ENCODE results near the gene NANP. TPM values are rescaled to one million over a fixed set of nuclear protein-coding genes. Genes with fewer than 3 reads are reported as not detected.

NANP gene
- polyA plus RNA-seq, 1 donor (not counting 4 experiments of a cell fraction or from before 2014, with no cell fraction given), result 6.6 TPM

- Histone ChIP-seq H3K27me3 (ENCODE audit: control insufficient read depth, extremely low read depth, insufficient read depth, low read length) (no peaks in the 10 kb centered on the region), H3K9me3 (ENCODE audit: control insufficient read depth, low read depth, low read length) (no peaks in the 10 kb centered on the region), H3K4me3 (ENCODE audit: control insufficient read depth in 2 of 3, extremely low read depth in 1 of 3, insufficient read depth in 2 of 3, low read depth in 1 of 3, low read length in 3 of 3) (no peak overlapping the region), H3K79me2 (ENCODE audit: control insufficient read depth, insufficient read depth, low read length) (no peaks in the 10 kb centered on the region), H3K4me1 (ENCODE audit: control insufficient read depth, extremely low read depth, insufficient read depth, low read length) (no peaks in the 10 kb centered on the region), H3K9ac (ENCODE audit: control insufficient read depth, extremely low read depth, insufficient read depth, low read length) (no peak overlapping the region), H3K36me3 (ENCODE audit: control insufficient read depth in 2 of 2, extremely low read depth in 1 of 2, insufficient read depth in 2 of 2, low read length in 2 of 2) (peaks cover 0 to 2% of the 10 kb centered on the region in 2 experiments), H3K9me1 (ENCODE audit: control insufficient read depth, extremely low read depth, insufficient read depth, low read length) (no peaks in the 10 kb centered on the region), H3K4me2 (ENCODE audit: control insufficient read depth, extremely low read depth, insufficient read depth, low read depth, low read length) (no peak overlapping the region), H2AFZ (ENCODE audit: control insufficient read depth, low read length) (no peak overlapping the region), H4K20me1 (ENCODE audit: control insufficient read depth, extremely low read depth, insufficient read depth, low read length) (no peaks in the 10 kb centered on the region), H3K27ac (ENCODE audit: control insufficient read depth, insufficient read depth, low read length) (no peak overlapping the region)
- TF ChIP-seq EZH2 (IDR thresholded peaks at IDR 0.05; ENCODE audit: low read length) (no peak), CTCF (optimal IDR thresholded peaks at IDR 0.05 in 1 of 3, IDR thresholded peaks at IDR 0.05 in 1 of 3, conservative IDR thresholded peaks at IDR 0.05 in 1 of 3; ENCODE audit: extremely low read depth in 1 of 3, insufficient read depth in 2 of 3, low read length in 3 of 3) (no peak)
- FAIRE-seq (no peak), DNase-seq (ENCODE audit: low read depth, low spot score) (no peak)
- dilution Hi-C loops (cut with MboI; ENCODE audit: extremely low pct_ligation_motif_present, low sequenced_read_pairs), result no loop called here
These were observed 21.0 kb upstream of the NANP start for GRCh38 chr20:25644814-25645213.

GRCh38 chr20:25643716-25644115 is 19.9 kb upstream of the NANP start:
- Histone ChIP-seq H3K27me3 (ENCODE audit: control insufficient read depth, extremely low read depth, insufficient read depth, low read length) (no peaks in the 10 kb centered on the region), H3K79me2 (ENCODE audit: control insufficient read depth, insufficient read depth, low read length) (no peaks in the 10 kb centered on the region), H3K9me1 (ENCODE audit: control insufficient read depth, extremely low read depth, insufficient read depth, low read length) (no peaks in the 10 kb centered on the region), H3K4me3 (ENCODE audit: control insufficient read depth in 2 of 3, extremely low read depth in 1 of 3, insufficient read depth in 2 of 3, low read depth in 1 of 3, low read length in 3 of 3) (no peak overlapping the region), H3K9ac (ENCODE audit: control insufficient read depth, extremely low read depth, insufficient read depth, low read length) (no peak overlapping the region), H4K20me1 (ENCODE audit: control insufficient read depth, extremely low read depth, insufficient read depth, low read length) (no peaks in the 10 kb centered on the region), H3K36me3 (ENCODE audit: control insufficient read depth in 2 of 2, extremely low read depth in 1 of 2, insufficient read depth in 2 of 2, low read length in 2 of 2) (peaks cover 0 to 2% of the 10 kb centered on the region in 2 experiments), H3K27ac (ENCODE audit: control insufficient read depth, insufficient read depth, low read length) (no peak overlapping the region), H3K4me1 (ENCODE audit: control insufficient read depth, extremely low read depth, insufficient read depth, low read length) (no peaks in the 10 kb centered on the region), H3K9me3 (ENCODE audit: control insufficient read depth, low read depth, low read length) (no peaks in the 10 kb centered on the region), H2AFZ (ENCODE audit: control insufficient read depth, low read length) (no peak overlapping the region), H3K4me2 (ENCODE audit: control insufficient read depth, extremely low read depth, insufficient read depth, low read depth, low read length) (no peak overlapping the region)
- DNase-seq (ENCODE audit: low read depth, low spot score), result no peak
- FAIRE-seq, result no peak
- dilution Hi-C loops (cut with MboI; ENCODE audit: extremely low pct_ligation_motif_present, low sequenced_read_pairs), result no loop called here
- TF ChIP-seq CTCF (optimal IDR thresholded peaks at IDR 0.05 in 1 of 3, IDR thresholded peaks at IDR 0.05 in 1 of 3, conservative IDR thresholded peaks at IDR 0.05 in 1 of 3; ENCODE audit: extremely low read depth in 1 of 3, insufficient read depth in 2 of 3, low read length in 3 of 3) (no peak), EZH2 (IDR thresholded peaks at IDR 0.05; ENCODE audit: low read length) (no peak)
